ENCODE data around the gene PSMB10. TPM values are rescaled to one million over a fixed set of nuclear protein-coding genes. Genes with fewer than 3 reads are reported as not detected.

PSMB10 gene
- total RNA-seq, 1 experiment from 2014 or later = 41.0 TPM

GRCh38 chr16:67902831-67903230 is 33.8 kb downstream of the PSMB10 start:
- RAD21 ChIA-PET (ENCODE audit: low non-redundant PET in 1 of 2, low total read pairs in 2 of 2, uncharacterized antibody in 2 of 2, unreplicated experiment in 2 of 2) = no interaction called here
- no peak for DNase-seq (ENCODE audit: low read depth, low spot score)
- ATAC-seq = no peak
- no peaks in the 10 kb centered on the region for H3K9me3 ChIP-seq (ENCODE audit: control insufficient read depth in 1 of 2, insufficient read depth in 1 of 2, low read depth in 1 of 2, low read length in 2 of 2)
- no peak overlapping the region for H3K4me2 ChIP-seq (ENCODE audit: low read length)
- no peak overlapping the region for H2AFZ ChIP-seq (ENCODE audit: low read depth, low read length, poor library complexity, severe bottlenecking)
- BruUV-seq (replicated peaks) = no TSS peak
- intact Hi-C loops (cut with micrococcal nuclease) = no loop called here
- no peak overlapping the region for H3K4me3 ChIP-seq (replicated peaks in 1 of 2; ENCODE audit: low read depth in 1 of 2, low read length in 2 of 2)
- H3K27ac ChIP-seq (ENCODE audit: low read depth, low read length) = no peak overlapping the region
- H4K20me1 ChIP-seq (ENCODE audit: insufficient read depth) = no peaks in the 10 kb centered on the region
- TF ChIP-seq REST (IDR thresholded peaks at IDR 0.05; ENCODE audit: low read depth) = no peak
- no peak for TF ChIP-seq SIN3A (IDR thresholded peaks at IDR 0.05; ENCODE audit: low read depth)
- TF ChIP-seq EZH2phosphoT487 (IDR thresholded peaks at IDR 0.05; ENCODE audit: borderline replicate concordance) = no peak
- no peak for TF ChIP-seq JUND (IDR thresholded peaks at IDR 0.05)
- no peak for TF ChIP-seq ZNF274 (IDR thresholded peaks at IDR 0.05; ENCODE audit: low read depth, low read length)
- no peak for TF ChIP-seq CEBPB (IDR thresholded peaks at IDR 0.05; ENCODE audit: low read depth)
- TF ChIP-seq EGR1 (IDR thresholded peaks at IDR 0.05; ENCODE audit: low read depth) = no peak
- no peak for TF ChIP-seq RAD21 (IDR thresholded peaks at IDR 0.05; ENCODE audit: low read depth)
- TF ChIP-seq, protein P1, sequence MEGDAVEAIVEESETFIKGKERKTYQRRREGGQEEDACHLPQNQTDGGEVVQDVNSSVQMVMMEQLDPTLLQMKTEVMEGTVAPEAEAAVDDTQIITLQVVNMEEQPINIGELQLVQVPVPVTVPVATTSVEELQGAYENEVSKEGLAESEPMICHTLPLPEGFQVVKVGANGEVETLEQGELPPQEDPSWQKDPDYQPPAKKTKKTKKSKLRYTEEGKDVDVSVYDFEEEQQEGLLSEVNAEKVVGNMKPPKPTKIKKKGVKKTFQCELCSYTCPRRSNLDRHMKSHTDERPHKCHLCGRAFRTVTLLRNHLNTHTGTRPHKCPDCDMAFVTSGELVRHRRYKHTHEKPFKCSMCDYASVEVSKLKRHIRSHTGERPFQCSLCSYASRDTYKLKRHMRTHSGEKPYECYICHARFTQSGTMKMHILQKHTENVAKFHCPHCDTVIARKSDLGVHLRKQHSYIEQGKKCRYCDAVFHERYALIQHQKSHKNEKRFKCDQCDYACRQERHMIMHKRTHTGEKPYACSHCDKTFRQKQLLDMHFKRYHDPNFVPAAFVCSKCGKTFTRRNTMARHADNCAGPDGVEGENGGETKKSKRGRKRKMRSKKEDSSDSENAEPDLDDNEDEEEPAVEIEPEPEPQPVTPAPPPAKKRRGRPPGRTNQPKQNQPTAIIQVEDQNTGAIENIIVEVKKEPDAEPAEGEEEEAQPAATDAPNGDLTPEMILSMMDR (IDR thresholded peaks at IDR 0.05 in 2 of 3, conservative IDR thresholded peaks at IDR 0.05 in 1 of 3; ENCODE audit: borderline replicate concordance in 1 of 3, insufficient read depth in 1 of 3, low read depth in 2 of 3, low read length in 2 of 3) = no peak
- no peak for TF ChIP-seq POLR2A (IDR thresholded peaks at IDR 0.05; ENCODE audit: borderline replicate concordance, extremely low read depth, insufficient read depth, insufficient read length)
- no peak for TF ChIP-seq ZFX (IDR thresholded peaks at IDR 0.05)
- no peak for TF ChIP-seq YY1 (IDR thresholded peaks at IDR 0.05; ENCODE audit: extremely low read depth, insufficient replicate concordance, low read depth, low read length)
- H3K9ac ChIP-seq (ENCODE audit: low read length) = no peak overlapping the region
- H3K9me2 ChIP-seq (ENCODE audit: insufficient read depth) = no peaks in the 10 kb centered on the region
- H3K4me1 ChIP-seq (ENCODE audit: control insufficient read depth in 1 of 2, insufficient read depth in 2 of 2, low read length in 2 of 2) = no peaks in the 10 kb centered on the region
- H3K36me3 ChIP-seq (ENCODE audit: control insufficient read depth in 1 of 2, insufficient read depth in 2 of 2, low read length in 2 of 2) = no peaks in the 10 kb centered on the region; a peak in 1 of 4 replicates
- POLR2A ChIA-PET = no interaction called here
- CTCF ChIA-PET = no interaction called here
- no peaks in the 10 kb centered on the region for H3K27me3 ChIP-seq (ENCODE audit: insufficient read depth, low read length)
- H3K79me2 ChIP-seq (ENCODE audit: insufficient read depth, low read length) = peaks cover 5% of the 10 kb centered on the region

All from HCT116 (cell line).